HepG2 (cell line): ENCODE data around the gene ESYT1. TPM values are rescaled to one million over a fixed set of nuclear protein-coding genes. Genes with fewer than 3 reads are reported as not detected.

Source experiments
- ATF1 ChIP-seq: IDR thresholded peaks from 2 replicates; pipeline ENCODE4 v1.6.1; 2016; ENCODE audit warnings: mild to moderate bottlenecking, control low read depth
- CBX1 ChIP-seq: IDR thresholded peaks from one replicate; pipeline ENCODE4 v1.6.1; 2016; ENCODE audit warnings: antibody characterized with exemption, low read depth
- HDAC1 ChIP-seq: sonication (generic); formaldehyde crosslinking; IDR thresholded peaks from 2 replicates; pipeline ENCODE4 v1.5.1; 2020; ENCODE audit warnings: mild to moderate bottlenecking, missing genetic modification reagents
- KDM4B ChIP-seq: sonication (generic); formaldehyde crosslinking; IDR thresholded peaks from 2 replicates; pipeline ENCODE4 v1.4.0; 2020; ENCODE audit warnings: missing genetic modification reagents
- MEF2D ChIP-seq: sonication (generic); formaldehyde crosslinking; IDR thresholded peaks from 2 replicates; pipeline ENCODE4 v1.5.1; 2020; ENCODE audit warnings: mild to moderate bottlenecking, missing genetic modification reagents
- NFE2L2 ChIP-seq: fragments of 150-350 bp; IDR thresholded peaks from 2 replicates; pipeline ENCODE4 v1.6.1; 2014; ENCODE audit warnings: low read length
- PLRG1 ChIP-seq: fragments of 450-650 bp; conservative IDR thresholded peaks from 2 replicates; pipeline ENCODE4 v1.6.1; 2016
- PRMT3 ChIP-seq: sonication (generic); formaldehyde crosslinking; IDR thresholded peaks from 2 replicates; pipeline ENCODE4 v1.8.1; 2022; ENCODE audit warnings: low read depth, mild to moderate bottlenecking, moderate library complexity, missing genetic modification reagents, borderline replicate concordance
- RAD21 ChIP-seq: fragments of 450-650 bp; formaldehyde crosslinking; IDR thresholded peaks from 2 replicates; pipeline ENCODE4 v1.5.0; 2020; ENCODE audit warnings: mild to moderate bottlenecking
- SP4 ChIP-seq: sonication (generic); formaldehyde crosslinking; IDR thresholded peaks from 2 replicates; pipeline ENCODE4 v1.8.1; 2023; ENCODE audit warnings: mild to moderate bottlenecking, missing genetic modification reagents
- TCF7L2 ChIP-seq: IDR thresholded peaks from 2 replicates; pipeline ENCODE4 v1.6.1; 2011; ENCODE audit warnings: mild to moderate bottlenecking, low read depth, low read length, moderate library complexity
- ZNF550 ChIP-seq: sonication (generic); formaldehyde crosslinking; IDR thresholded peaks from 2 replicates; pipeline ENCODE4 v1.4.0; 2020; ENCODE audit warnings: mild to moderate bottlenecking, missing genetic modification reagents, borderline replicate concordance
- ZNF768 ChIP-seq: sonication (generic); formaldehyde crosslinking; IDR thresholded peaks from 2 replicates; pipeline ENCODE4 v1.4.0; 2020; ENCODE audit warnings: missing genetic modification reagents
- polyA plus RNA-seq, 8 experiments: library from polyadenylated mRNA; depleted of rRNA in 3 of 8; stranded (reverse) in 7 of 8; unstranded in 1 of 8; fragments of >200 nt; fragmentation: Illumina TruSeq in 4 of 8; extraction: Trizol in 4 of 8; gene quantifications; 2 replicates each; pipeline versions ENCODE4 v1.2.1 to v1.2.3, GENCODE V29; 2011 to 2016; ENCODE audit warnings: low read depth in 4 of 8, missing spikeins in 1 of 8, mixed read lengths in 1 of 8; ENCODE audit not compliant: insufficient read depth in 1 of 8
- total RNA-seq, 5 experiments: library from RNA; depleted of rRNA; stranded (reverse); fragments of >200 nt; fragmentation: Illumina TruSeq; extraction: Trizol; gene quantifications; 2 replicates each; pipeline ENCODE4 v1.2.3, GENCODE V29; 2016; ENCODE audit warnings: low read depth in 1 of 5
- TF ChIP-seq, protein P1 (sequence below): sonication (generic); formaldehyde crosslinking; IDR thresholded peaks from 2 replicates; pipeline ENCODE4 v1.5.1; 2020; ENCODE audit warnings: missing genetic modification reagents, mild to moderate bottlenecking, borderline replicate concordance
- TF ChIP-seq, protein P2 (sequence below): sonication (generic); formaldehyde crosslinking; IDR thresholded peaks from 2 replicates; pipeline ENCODE4 v1.4.0; 2020; ENCODE audit warnings: missing genetic modification reagents, borderline replicate concordance
- TF ChIP-seq, protein P3 (sequence below), 2 experiments: sonication (generic) in 1 of 2; formaldehyde crosslinking in 1 of 2; IDR thresholded peaks; 2 replicates each; pipeline versions ENCODE4 v1.5.1 to v1.6.1; 2011 to 2020; ENCODE audit warnings: borderline replicate concordance in 1 of 2, low read depth in 1 of 2, low read length in 1 of 2, mild to moderate bottlenecking in 1 of 2, missing genetic modification reagents in 1 of 2, moderate library complexity in 1 of 2
- TF ChIP-seq, protein P4 (sequence below): sonication (generic); formaldehyde crosslinking; IDR thresholded peaks from 2 replicates; pipeline ENCODE4 v1.5.0; 2020; ENCODE audit warnings: mild to moderate bottlenecking, missing genetic modification reagents, moderate library complexity
- TF ChIP-seq, protein P5 (sequence below): sonication (generic); formaldehyde crosslinking; IDR thresholded peaks from 2 replicates; pipeline ENCODE4 v1.4.0; 2020; ENCODE audit warnings: mild to moderate bottlenecking, missing genetic modification reagents, borderline replicate concordance

Gene ESYT1
- total and polyA plus RNA-seq, 2 of the 13 experiments (the other 11 are each of a cell fraction or from before 2014, with no cell fraction given) = 66.9 to 71.0 TPM

DNA sequence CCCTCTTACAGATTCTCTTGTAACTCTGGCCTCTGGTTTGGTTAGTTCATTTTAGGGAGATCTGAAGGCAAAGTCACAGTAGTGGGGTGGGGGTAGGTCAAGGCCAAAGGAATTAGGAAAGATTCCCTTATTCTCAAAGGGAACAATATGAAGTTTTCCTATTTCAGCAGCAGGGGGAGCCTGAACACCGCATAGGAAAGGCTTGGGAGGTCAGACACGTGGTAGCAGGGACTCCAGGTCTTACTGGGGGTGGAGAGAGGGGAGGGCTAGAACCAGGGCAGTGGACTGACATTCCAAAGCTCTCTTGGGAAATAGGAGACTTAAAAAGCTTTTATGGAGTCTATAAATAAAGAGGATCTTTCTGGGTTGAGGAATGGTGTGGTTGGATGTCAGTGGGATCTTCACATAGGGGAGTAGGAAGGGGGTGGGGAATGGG lies 8.7 kb upstream of the ESYT1 start (continued):
- TF ChIP-seq ZNF550 (CRISPR knock-in tag) (no peak), TCF7L2 (no peak), KDM4B (CRISPR knock-in tag) (no peak), PLRG1 (no peak), ATF1 (no peak), PRMT3 (CRISPR knock-in tag) (no peak), ZNF768 (no peak), RAD21 (CRISPR knock-in tag) (peak; percentile 80), NFE2L2 (no peak), CBX1 (no peak), HDAC1 (CRISPR knock-in tag) (no peak), MEF2D (CRISPR knock-in tag) (no peak), SP4 (CRISPR knock-in tag) (no peak)
- TF ChIP-seq, protein P1, sequence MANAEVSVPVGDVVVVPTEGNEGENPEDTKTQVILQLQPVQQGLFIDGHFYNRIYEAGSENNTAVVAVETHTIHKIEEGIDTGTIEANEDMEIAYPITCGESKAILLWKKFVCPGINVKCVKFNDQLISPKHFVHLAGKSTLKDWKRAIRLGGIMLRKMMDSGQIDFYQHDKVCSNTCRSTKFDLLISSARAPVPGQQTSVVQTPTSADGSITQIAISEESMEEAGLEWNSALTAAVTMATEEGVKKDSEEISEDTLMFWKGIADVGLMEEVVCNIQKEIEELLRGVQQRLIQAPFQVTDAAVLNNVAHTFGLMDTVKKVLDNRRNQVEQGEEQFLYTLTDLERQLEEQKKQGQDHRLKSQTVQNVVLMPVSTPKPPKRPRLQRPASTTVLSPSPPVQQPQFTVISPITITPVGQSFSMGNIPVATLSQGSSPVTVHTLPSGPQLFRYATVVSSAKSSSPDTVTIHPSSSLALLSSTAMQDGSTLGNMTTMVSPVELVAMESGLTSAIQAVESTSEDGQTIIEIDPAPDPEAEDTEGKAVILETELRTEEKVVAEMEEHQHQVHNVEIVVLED (CRISPR knock-in tag) = no peak
- TF ChIP-seq, protein P2, sequence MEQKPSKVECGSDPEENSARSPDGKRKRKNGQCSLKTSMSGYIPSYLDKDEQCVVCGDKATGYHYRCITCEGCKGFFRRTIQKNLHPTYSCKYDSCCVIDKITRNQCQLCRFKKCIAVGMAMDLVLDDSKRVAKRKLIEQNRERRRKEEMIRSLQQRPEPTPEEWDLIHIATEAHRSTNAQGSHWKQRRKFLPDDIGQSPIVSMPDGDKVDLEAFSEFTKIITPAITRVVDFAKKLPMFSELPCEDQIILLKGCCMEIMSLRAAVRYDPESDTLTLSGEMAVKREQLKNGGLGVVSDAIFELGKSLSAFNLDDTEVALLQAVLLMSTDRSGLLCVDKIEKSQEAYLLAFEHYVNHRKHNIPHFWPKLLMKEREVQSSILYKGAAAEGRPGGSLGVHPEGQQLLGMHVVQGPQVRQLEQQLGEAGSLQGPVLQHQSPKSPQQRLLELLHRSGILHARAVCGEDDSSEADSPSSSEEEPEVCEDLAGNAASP (CRISPR knock-in tag) = peak; percentile 61; the same call in 1 of the 2 replicates
- TF ChIP-seq, protein P3, sequence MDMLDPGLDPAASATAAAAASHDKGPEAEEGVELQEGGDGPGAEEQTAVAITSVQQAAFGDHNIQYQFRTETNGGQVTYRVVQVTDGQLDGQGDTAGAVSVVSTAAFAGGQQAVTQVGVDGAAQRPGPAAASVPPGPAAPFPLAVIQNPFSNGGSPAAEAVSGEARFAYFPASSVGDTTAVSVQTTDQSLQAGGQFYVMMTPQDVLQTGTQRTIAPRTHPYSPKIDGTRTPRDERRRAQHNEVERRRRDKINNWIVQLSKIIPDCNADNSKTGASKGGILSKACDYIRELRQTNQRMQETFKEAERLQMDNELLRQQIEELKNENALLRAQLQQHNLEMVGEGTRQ (IDR thresholded peaks at IDR 0.05; ENCODE audit: low read depth, low read length) = 0 out of 2 replicates have a peak, but pooled peaks have one; percentile 52
- TF ChIP-seq, protein P3 (CRISPR knock-in tag; IDR thresholded peaks at IDR 0.05; ENCODE audit: borderline replicate concordance) = peak; percentile 71; the same call in 1 of the 2 replicates
- TF ChIP-seq, protein P4, sequence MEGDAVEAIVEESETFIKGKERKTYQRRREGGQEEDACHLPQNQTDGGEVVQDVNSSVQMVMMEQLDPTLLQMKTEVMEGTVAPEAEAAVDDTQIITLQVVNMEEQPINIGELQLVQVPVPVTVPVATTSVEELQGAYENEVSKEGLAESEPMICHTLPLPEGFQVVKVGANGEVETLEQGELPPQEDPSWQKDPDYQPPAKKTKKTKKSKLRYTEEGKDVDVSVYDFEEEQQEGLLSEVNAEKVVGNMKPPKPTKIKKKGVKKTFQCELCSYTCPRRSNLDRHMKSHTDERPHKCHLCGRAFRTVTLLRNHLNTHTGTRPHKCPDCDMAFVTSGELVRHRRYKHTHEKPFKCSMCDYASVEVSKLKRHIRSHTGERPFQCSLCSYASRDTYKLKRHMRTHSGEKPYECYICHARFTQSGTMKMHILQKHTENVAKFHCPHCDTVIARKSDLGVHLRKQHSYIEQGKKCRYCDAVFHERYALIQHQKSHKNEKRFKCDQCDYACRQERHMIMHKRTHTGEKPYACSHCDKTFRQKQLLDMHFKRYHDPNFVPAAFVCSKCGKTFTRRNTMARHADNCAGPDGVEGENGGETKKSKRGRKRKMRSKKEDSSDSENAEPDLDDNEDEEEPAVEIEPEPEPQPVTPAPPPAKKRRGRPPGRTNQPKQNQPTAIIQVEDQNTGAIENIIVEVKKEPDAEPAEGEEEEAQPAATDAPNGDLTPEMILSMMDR = peak; percentile 90
- TF ChIP-seq, protein P5, sequence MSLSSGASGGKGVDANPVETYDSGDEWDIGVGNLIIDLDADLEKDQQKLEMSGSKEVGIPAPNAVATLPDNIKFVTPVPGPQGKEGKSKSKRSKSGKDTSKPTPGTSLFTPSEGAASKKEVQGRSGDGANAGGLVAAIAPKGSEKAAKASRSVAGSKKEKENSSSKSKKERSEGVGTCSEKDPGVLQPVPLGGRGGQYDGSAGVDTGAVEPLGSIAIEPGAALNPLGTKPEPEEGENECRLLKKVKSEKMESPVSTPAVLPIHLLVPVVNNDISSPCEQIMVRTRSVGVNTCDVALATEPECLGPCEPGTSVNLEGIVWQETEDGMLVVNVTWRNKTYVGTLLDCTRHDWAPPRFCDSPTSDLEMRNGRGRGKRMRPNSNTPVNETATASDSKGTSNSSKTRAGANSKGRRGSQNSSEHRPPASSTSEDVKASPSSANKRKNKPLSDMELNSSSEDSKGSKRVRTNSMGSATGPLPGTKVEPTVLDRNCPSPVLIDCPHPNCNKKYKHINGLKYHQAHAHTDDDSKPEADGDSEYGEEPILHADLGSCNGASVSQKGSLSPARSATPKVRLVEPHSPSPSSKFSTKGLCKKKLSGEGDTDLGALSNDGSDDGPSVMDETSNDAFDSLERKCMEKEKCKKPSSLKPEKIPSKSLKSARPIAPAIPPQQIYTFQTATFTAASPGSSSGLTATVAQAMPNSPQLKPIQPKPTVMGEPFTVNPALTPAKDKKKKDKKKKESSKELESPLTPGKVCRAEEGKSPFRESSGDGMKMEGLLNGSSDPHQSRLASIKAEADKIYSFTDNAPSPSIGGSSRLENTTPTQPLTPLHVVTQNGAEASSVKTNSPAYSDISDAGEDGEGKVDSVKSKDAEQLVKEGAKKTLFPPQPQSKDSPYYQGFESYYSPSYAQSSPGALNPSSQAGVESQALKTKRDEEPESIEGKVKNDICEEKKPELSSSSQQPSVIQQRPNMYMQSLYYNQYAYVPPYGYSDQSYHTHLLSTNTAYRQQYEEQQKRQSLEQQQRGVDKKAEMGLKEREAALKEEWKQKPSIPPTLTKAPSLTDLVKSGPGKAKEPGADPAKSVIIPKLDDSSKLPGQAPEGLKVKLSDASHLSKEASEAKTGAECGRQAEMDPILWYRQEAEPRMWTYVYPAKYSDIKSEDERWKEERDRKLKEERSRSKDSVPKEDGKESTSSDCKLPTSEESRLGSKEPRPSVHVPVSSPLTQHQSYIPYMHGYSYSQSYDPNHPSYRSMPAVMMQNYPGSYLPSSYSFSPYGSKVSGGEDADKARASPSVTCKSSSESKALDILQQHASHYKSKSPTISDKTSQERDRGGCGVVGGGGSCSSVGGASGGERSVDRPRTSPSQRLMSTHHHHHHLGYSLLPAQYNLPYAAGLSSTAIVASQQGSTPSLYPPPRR (CRISPR knock-in tag) = no peak
